HL-60/S4 (cell line): Measurements from ENCODE around the gene AANAT.

Source experiments
- in situ Hi-C: fragments of 300-500 bp; cut with MboI; formaldehyde crosslinking; loops from 2 replicates; pipeline ENCODE4 v1.14.3; 2022; ENCODE audit warnings: low sequenced_read_pairs

The AANAT gene

DNA sequence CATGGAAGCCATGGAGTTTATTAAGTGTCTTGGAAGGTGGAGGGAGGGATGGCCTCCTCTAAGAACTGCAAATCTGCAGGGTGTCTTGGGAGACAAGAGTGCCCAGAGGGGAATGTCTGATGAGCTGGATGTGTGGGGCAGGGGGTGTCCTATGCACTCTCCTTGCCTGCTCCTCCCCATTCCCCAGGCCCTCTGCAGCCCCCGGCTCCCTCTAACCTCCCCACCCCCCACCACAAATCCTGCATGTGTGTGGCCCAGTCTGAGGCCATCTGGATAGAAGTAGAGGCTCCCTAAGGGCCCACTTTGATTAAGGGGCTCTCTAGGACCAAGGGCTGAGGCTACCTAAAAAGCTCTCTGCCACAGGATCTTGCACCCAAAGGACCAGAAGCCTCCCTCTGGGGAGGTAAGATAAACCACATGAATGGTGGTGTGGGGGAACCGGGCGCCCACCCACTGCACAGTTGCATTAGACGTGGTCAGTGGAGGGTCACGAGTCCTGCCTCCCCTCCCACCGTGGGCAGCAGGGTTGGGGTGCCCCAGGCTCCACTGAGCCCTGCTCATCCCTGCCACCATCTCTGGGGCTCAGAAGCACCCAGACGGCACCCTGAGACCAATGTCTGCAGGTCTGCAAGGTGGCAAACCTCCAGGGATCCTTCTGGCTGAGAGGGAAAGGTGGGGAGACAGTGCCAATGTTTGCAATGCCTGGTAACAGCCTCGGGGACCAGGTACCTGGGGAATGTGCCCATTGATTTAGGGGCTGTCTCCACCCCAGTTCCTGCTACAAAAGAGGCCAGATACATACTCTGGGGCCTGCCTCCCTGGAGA is 618 bp downstream of the AANAT start:
- in situ Hi-C loops, result loop anchor here (5.0 kb wide), 1 partner anchor 39 kb away; no protein-coding TSS in a partner anchor

DNA sequence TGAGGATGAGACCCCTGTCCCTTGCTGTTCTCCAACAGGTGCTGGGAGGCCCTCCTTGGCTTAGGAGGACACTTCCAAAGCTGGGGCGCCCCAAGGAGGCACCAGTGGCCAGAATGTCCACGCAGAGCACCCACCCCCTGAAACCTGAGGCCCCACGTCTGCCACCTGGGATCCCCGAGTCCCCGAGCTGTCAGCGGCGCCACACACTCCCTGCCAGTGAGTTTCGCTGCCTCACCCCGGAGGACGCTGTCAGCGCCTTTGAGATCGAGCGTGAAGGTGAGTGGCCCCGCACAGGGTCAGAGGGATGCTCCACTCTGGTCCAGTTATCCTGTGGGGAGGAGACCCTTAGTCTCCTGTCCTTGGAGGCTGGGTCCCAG is 1.2 kb downstream of the AANAT start:
- in situ Hi-C loops, result loop anchor here (5.0 kb wide), 1 partner anchor 39 kb away; no protein-coding TSS in a partner anchor

DNA sequence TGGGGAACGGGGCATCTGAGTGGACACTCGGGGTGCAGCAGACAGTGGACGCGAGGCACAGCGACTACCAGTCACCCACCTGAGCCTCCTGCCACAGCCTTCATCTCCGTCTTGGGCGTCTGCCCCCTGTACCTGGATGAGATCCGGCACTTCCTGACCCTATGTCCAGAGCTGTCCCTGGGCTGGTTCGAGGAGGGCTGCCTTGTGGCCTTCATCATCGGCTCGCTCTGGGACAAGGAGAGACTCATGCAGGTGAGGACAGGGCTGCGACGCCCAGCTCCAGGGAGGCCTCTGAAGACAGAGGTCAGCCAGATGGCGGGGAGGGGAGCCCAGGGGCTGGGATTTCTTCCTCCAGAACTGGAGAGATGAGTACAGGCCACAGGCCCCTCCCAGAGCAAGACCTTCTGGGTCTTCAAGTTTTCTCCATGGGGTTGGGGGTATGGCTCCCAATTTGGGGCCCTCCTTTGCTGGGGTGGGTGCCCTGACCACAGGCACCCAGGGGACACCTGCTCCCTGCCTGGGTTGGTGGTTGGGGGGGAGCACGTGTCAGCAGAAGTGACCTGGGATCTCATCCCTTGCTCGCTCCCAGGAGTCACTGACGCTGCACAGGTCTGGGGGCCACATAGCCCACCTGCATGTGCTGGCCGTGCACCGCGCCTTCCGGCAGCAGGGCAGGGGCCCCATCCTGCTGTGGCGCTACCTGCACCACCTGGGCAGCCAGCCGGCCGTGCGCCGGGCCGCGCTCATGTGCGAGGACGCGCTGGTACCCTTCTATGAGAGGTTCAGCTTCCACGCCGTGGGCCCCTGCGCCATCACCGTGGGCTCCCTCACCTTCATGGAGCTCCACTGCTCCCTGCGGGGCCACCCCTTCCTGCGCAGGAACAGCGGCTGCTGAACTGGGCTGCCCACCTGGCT is 1.9 kb downstream of the AANAT start:
- in situ Hi-C loops, result loop anchor here (5.0 kb wide), 1 partner anchor 38 kb away; no protein-coding TSS in a partner anchor

DNA sequence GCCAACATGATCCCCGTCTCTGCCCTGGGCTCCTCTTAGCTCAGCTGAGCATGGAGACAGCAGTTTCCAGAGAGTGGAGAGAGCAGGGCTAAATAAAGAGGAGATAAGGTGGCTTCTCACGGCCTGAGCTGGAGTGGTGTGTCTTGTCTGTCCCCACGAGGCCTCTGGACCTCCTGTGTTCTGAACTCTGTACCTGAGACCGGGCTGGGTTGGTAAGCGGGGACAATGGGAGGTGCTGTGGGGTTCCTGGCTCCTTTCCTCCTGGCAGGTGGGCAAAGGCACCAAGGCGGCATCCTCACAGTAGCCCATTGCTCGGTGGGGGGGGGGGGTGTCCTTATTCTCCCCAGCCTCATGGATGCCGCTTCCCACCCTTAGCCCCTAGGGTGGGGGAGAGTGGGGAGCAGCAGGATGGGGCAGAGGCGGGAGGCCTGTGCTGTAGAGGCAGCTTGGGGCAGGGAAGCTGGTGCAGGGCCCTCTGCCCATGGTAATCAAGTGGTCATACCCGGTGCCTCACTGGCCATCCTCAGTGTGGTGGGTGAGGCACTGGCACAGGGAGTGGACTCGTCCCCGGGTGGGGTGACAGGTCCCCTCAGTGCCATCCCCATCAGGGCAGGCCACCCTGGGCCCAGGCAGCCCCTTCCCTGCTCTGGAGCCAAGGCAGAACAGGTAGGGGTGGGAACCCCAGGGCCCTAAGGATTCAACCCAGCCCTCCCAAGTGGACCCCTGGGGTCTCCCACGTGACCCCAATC is 2.8 kb downstream of the AANAT start:
- in situ Hi-C loops, result loop anchor here (5.0 kb wide), 1 partner anchor 37 kb away; no protein-coding TSS in a partner anchor

DNA sequence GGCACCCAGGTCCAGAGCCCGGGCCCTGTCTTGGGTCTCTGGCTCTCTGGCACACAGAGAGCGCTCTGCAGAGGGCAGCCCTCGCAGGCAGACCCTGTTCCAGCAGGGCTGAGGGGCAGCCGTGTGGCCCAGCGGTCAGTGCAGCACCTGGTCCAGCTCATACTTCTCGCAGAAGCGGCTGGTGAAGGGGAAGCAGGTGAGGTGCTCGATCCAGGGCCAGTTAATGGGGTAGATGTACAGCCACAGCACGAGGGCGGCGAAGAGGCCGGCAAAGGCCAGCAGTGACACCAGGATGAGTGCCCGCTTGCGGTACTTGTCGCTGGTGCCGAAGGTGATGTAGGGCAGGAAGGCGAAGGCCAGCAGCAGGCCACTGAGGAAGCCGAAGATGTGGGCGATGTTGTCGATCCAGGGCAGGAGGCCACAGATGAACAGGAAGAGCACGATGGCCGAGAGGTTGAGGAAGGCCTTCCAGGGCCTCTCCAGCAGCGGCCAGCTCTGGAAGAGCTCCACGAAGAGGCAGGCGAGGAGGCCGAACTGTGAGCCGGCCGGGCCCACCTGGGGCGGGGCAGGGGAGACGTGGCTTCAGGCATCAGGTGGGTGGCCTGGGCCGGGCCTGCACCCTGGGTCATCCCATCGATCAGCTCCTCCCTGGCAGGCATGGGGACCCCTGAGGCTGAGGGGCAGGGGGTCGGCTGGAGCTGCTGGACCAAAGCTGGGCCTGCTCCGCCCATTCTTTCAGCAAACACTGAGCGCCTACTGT is 4.3 kb downstream of the AANAT start:
- in situ Hi-C loops, result no loop called here

DNA sequence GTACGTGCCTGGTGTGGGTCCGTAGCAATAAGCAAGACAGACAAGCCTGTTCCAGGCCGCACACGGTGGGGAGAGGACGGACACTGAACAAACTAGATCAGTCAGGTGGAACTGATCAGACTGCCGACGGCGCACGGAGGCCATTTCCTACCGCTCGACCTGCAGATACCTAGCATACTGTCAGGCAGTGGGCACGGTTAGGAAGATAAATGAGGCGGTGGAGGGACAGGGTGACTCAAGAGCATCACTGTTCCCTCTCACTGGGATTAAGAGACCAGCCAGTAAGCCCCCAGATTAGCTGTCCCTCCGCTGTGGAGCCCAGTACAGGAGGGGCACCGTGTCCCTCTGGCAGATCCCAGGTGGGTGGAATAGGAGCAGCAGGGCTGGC is 4.8 kb downstream of the AANAT start:
- in situ Hi-C loops, result no loop called here

DNA sequence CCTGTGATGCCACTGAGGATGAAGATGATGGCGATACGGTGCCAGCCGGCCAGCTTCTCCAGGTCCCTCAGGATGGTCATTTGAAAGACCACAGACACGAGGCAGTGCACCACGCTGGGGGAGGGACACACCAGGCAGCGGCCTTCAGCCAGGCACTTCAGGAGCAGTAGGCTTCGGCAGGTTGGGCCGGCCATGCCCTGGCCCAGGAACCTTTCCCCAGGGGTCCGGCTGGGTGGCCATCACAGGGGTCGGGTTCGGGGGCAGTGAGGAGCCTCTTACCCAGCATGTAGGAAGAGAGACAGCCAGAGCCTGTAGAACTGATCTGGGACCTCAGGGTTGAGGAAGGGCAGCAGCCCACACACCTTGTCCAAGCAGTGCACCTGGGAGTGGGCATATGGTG is 5.3 kb downstream of the AANAT start:
- in situ Hi-C loops, result no loop called here

DNA sequence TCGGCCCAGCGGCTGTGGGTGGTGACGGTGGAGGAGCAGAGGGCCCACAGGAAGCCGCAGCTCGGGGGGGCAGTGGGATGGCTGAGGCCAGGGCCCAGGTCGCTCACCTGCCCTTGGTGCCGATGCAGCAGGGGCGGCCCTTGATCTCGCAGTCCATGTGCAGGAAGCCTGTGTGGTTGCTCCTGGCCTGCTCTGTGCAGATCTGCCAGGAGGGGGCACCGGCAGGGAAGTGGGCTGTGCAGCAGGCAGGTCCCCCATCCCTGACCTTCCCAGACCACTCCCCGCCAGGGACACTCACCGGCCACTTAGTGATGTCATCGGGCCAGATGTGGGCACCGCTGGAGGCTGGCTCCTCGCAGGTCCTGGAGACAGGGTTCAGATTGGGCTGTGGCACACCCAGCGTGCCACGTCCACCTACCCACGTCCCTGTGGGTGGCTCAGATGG is 6.2 kb downstream of the AANAT start:
- in situ Hi-C loops, result no loop called here

DNA sequence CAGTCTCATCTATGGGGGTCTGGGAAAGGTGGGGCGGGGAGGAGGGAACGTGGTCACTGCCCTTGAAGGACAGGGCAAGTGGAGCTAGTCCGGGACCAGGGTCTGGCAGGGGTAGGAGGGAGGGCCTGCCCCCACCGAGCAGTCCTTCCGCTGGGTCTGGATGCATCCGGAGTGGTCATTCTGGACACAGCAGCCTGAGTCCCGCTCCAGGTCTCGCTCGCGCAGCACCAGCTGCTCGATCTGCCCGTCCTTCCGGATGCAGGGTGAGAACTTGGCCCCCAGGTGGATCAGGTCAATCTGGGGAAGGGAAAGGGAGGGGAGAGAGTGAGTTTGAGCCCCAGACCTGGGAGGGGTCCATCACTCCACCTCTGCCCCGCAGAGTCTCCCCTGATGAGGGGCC is 6.8 kb downstream of the AANAT start:
- in situ Hi-C loops, result no loop called here

DNA sequence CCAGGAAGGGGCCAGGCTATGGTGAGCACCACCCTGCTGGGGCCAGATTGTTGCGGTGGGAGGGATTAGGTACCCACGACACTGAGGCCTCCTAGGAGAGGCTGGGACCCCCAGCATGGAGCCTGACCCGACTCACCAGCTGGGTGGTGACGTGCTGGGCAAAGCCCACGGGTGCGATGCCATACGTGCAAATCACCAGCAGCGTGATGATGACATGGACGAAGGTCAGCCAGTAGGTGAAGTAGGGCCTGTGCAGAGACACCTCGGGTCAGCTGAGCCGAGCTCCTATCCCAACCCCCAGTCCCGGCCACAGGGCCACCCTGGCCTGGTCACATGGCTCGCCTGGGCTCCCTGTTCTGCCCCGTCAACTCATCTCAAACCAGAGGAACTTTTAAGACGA is 7.5 kb downstream of the AANAT start:
- in situ Hi-C loops, result no loop called here

DNA sequence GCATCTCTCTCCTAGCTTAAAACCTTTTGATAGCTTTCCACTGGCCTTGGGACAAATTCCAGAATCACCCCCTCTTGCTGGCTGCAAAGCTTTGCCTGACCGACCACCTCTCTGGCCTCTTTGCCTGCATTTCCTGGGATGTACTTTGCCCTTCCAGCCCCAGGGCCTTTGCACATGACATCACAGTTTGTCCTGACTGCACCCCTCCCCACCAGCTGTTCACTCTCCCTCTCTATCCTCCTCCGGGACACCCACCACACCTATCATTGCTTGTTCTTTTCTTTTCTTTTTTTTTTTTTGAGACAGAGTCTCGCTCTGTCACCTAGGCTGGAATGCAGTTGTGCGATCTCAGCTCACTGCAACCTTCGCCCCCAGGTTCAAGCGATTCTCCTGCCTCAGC is 7.9 kb downstream of the AANAT start:
- in situ Hi-C loops, result no loop called here

DNA sequence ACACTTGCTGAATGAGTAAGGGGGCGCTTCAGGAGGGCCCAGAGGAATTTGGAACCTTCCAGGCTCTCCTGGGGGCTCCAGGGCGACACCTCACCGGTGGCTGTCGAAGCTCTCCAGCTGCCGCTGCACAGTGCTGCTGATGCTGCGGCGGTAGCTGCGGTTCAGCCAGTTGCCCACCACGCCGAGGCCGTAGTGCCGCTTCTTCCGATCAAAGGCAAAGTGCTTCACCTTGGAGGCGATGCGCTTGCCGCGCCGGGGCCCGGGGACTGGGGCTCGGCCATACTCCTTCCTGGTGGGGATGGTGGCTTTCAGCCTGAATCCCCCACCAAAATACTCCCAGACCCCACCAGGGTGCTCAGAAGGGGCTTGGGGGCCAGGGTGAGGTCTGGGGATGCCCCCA is 9.3 kb downstream of the AANAT start:
- in situ Hi-C loops, result no loop called here

DNA sequence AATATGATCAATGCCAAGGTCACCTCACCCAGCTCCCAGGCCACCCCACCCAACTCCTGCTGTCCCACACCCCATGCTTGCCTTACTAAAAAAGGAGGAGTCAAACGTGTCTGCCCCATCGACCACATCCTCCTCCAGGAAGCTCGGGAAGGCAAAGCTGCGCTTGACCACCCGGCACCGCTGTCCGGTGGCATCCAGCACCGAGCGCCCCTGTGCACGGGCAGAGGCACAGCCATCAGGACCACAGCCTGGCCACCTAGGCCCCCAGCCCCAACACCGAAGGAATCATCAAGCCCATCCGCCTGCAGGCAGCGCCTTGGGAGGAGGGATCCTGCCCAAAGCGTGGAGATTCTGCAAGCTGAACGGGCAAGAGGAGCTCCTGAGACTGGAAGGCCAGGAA is 10.2 kb downstream of the AANAT start:
- in situ Hi-C loops, result no loop called here

DNA sequence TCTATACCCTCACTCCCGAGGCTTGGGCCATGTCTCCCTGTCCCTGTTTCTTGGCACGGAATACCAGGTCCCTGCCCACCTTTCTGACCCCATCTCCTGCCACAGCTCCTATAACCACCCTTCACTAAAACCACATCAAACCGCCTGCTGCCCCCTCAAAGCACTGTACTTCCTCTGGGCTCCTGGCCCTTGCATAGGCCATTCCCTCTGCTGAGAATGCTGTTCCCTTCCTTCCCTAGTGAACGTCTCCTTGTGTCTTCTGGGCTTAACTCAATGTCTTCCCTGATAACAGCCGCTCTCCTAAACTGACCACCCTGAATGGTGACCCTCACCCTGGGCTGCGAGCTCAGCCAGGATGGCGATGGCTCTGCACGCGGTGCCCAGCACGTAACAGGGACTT is 10.7 kb downstream of the AANAT start:
- in situ Hi-C loops, result no loop called here

DNA sequence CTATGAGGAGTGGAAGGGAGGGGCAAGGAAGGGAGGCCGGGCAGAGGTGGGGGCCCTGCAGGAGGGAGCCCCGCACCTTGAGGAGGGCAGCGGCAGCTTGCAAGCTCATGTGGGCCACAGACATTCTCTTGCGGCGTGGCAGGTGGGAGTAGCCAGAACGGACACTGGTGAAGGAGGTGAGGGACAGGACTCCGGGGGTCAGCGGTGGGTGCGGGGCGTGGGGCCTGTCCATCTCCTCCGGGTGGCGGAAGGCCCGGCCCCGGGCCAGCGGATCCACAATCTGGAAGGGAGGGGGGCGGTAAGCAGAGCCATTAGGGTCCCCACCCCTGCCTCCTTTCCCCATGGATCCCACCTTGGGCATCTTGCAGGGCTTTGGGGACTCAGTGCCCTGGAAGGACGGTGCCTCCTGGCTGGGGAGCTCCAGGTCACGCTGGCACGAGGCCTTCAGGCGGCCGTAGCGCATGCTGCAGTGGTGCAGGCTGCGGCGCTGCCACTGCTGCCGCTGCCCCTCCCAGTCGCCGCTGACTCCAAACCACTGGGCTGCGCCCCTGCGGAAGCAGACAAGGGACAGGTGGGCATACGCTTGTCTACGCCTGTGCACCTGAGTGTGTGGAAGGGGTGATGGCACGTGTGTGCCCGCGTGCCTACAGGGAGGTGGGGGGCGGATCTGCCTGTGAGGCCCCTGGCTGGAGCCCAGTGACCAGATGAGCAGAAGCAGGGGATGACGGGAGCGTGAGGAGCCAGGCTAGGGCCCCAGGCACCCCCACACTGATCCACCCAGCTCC is 11.5 kb downstream of the AANAT start:
- in situ Hi-C loops, result no loop called here

DNA sequence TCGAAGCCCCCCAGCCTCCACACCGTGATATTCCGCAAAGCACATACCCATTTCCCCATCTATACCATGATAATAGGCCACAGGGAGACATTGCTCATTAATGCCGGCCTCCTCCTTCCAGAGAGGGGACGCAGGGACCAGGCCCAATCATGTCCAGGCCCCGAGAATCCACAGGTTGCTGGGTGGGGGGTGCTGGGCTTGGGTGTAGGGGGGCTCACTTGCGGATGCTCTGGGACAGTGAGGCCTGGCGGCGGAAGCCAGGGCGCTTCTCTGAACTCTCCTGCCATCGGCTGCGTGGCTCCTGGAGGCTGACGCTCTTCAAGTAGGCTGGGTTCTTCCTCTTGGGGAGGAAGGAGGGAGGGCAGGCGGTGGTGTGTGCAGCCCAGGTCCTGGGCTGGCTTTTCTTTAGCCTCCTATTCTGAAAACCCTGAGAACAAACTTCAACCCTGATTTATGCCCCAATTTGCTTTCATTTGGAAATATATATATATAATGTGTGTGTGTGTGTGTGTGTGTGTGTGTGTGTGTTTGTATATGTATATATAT is 12.2 kb downstream of the AANAT start:
- in situ Hi-C loops, result no loop called here

DNA sequence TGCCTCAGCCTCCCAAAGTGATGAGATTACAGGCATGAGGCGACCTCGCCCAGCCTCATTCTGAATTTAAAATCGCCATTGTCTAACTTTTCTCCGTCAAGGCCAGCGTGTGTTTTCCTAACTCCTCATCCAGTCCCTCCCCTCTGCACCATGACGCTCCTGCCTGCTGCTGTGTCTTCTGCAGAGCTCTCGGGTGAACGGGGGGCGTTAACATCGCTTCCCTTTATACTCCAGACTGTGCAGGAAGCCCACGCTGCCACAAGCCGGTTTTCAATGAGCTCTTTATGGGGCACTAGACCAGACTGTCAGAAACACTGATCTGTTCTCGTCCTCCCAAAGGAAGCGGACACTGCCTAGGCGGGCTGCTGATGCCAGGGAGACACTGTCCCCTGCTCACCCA is 13.2 kb downstream of the AANAT start:
- in situ Hi-C loops, result no loop called here

DNA sequence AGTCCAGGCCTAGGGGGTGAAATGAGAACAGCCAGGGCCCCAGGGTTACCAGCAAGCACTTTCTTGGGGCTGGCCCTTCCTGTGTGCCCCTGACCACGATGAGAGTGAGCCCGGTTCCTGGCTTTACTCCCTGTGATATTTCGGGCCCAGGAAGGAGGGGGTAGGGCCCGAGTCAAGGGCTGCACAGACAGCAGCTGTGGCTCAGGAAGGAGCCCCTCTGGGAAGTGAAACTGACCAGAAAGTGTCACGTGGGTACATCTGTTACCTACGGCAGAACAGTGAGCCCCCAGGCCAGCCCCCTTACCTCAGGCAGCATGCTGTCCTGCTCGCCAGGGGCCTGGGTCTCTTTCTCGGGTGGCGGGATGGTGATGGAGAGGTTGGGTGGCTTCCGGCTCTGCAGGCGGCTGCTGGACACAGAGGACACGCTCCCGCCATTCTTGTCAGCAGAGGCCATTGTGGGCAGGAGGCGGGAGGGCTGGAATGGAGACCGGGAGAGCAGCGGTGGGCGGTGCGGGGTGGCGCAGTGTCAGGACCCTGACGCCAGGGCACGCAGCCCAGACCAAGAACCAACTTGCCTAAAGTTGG is 13.8 kb downstream of the AANAT start:
- in situ Hi-C loops, result no loop called here

DNA sequence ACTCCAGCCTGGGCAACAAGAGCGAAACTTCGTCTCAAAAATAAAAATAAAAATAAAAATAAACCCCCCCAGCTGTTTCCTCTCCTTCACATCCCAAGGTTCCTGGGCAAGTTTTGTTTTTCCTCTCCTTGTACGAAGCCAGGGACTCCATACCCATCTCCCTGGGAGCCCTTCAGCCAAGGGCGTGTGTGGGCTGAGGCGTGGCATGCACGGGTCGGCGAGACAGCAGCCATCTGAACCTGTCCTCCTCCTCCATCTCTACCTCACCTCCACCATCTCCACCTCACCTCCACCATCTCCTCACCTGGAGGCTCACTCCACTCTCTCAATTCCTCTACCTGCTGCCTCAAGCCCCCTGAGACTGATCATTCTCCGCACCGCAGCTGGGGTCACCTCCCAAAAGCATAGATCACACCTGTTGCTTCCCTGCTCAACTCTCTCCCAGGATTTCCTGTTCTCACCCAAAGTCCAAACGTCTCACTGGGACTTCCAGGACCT is 16.9 kb downstream of the AANAT start:
- in situ Hi-C loops, result no loop called here
